Muscle of leg (tissue), 11 donors: ENCODE measurements around the gene MAPKAPK3. TPM values are rescaled to one million over a fixed set of nuclear protein-coding genes. Genes with fewer than 3 reads are reported as not detected.

Experiments
- DNase-seq: peaks from one replicate; pipeline ENCODE4 v3.0.0; 2013
- H3K27ac ChIP-seq: one replicate; pipeline ENCODE4 v1.5.1; 2013; ENCODE audit warnings: mild to moderate bottlenecking, low read length, control low read depth
- H3K27me3 ChIP-seq: one replicate; pipeline ENCODE4 v1.6.1; 2013; ENCODE audit warnings: low read length; ENCODE audit not compliant: control insufficient read depth, insufficient read depth
- H3K36me3 ChIP-seq: one replicate; pipeline ENCODE4 v1.6.1; 2013; ENCODE audit warnings: low read length; ENCODE audit not compliant: control insufficient read depth, insufficient read depth
- H3K4me1 ChIP-seq: one replicate; pipeline ENCODE4 v1.6.1; 2013; ENCODE audit warnings: low read length; ENCODE audit not compliant: control insufficient read depth, insufficient read depth
- H3K4me3 ChIP-seq: one replicate; pipeline ENCODE4 v1.5.1; 2013; ENCODE audit warnings: low read length, control low read depth
- H3K9me3 ChIP-seq: replicated peaks from 2 replicates; pipeline ENCODE4 v1.6.1; 2013; ENCODE audit warnings: low read depth, low read length; ENCODE audit not compliant: control insufficient read depth
- WGBS: methylation state at CpG from one replicate; pipeline ENCODE4 v1.1.5; 2013; ENCODE audit warnings: missing lambda C conversion rate; ENCODE audit not compliant: insufficient coverage; 5-methylcytosine and 5-hydroxymethylcytosine counted together
- polyA plus RNA-seq, 8 donors: library from polyadenylated mRNA; unstranded; fragments of 120-200 nt; gene quantifications; one replicate each; pipeline versions ENCODE4 v1.2.1 to v1.2.3, GENCODE V29; 2013; ENCODE audit warnings: inconsistent platforms in 1 of 8, low replicate concordance in 1 of 8; ENCODE audit not compliant: insufficient read length in 8 of 8, insufficient read depth in 1 of 8
- total RNA-seq: library from RNA; stranded (reverse); fragments of 120-200 nt; gene quantifications from one replicate; pipeline ENCODE4 v1.2.4, GENCODE V29; 2013

Gene MAPKAPK3
- total and polyA plus RNA-seq, 9 donors: 14.2 to 32.6 (median 27.8) TPM

DNA sequence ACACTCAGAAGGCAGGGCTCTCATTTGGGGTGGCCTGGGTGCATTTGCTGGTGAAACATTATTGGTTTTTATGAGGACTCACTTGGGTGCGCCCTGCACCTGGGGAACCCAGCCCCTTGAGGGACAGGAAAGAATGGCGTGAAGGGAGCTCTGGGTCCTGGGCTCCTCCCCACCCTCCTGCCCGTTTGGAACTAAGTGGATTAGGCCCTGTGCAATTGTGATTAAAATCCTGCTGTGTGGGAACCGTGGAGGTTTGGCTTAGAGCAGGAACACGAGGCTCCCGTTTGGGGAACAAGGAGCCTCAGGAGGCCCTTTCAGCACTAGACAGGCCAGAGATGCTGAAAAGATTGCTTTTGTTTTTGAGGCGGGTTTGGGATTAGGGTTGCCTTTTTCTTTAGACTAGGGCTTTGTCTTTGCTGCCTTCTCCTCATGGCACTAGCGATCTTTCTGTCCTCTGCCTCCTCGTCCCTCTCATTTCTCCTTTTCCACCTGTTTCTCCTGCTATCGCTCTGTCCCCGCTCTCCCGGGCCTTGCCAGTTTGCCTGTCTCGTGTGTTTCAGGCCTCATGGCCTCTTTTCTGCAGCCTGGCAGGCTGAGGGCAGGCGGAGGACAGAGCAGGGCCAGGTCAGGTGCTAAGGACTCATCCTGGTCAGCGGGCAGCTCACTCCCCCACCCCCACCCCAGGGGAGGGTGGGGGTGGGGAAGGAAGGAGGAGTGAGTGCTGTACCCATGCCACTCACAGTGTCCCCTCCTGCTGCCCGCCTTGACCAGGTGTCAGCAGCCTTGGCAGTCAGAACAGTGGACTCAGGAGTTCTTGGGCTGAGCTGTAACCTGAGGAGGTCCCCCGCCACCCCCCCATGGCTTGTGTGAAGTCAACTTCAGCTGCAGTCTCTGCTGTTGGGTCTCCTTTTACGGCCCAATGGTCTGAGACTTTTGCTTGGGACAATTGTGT is 8.6 kb downstream of the MAPKAPK3 start:
- no peaks in the 10 kb centered on the region for H3K9me3 ChIP-seq
- DNase-seq: no peak
- no peak overlapping the region for H3K27ac ChIP-seq
- WGBS: 42% methylated on average over 9 of the region's 18 CpGs
- H3K4me1 ChIP-seq: peaks cover 12% of the 10 kb centered on the region
- no peaks in the 10 kb centered on the region for H3K27me3 ChIP-seq
- H3K36me3 ChIP-seq: peaks cover 4% of the 10 kb centered on the region
- H3K4me3 ChIP-seq: no peak overlapping the region

DNA sequence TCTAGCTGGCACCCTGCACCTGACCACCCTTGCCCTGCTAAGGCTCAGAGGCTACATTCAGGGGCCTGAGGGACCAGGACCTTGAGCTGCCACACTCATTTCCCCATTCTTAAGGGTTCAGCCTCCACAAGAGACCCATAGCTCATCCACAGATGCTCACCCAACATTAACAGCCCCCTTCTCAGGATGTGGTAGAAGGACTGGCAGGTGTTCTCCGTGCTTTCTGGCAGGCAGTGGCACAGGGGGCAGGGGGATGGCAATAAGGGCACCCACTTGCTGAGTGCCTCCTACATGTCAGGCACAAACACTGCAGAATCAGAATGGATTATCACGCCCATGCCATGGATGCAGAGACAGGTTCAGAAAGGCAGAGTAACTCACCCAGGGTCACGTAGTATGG is 9.4 kb downstream of the MAPKAPK3 start:
- 96% methylated on average over 3 of the region's 3 CpGs for WGBS
- Histone ChIP-seq H3K27ac (no peak overlapping the region), H3K36me3 (no peaks in the 10 kb centered on the region), H3K27me3 (no peaks in the 10 kb centered on the region), H3K4me1 (peaks cover 12% of the 10 kb centered on the region), H3K9me3 (no peaks in the 10 kb centered on the region), H3K4me3 (no peak overlapping the region)
- DNase-seq: no peak

DNA sequence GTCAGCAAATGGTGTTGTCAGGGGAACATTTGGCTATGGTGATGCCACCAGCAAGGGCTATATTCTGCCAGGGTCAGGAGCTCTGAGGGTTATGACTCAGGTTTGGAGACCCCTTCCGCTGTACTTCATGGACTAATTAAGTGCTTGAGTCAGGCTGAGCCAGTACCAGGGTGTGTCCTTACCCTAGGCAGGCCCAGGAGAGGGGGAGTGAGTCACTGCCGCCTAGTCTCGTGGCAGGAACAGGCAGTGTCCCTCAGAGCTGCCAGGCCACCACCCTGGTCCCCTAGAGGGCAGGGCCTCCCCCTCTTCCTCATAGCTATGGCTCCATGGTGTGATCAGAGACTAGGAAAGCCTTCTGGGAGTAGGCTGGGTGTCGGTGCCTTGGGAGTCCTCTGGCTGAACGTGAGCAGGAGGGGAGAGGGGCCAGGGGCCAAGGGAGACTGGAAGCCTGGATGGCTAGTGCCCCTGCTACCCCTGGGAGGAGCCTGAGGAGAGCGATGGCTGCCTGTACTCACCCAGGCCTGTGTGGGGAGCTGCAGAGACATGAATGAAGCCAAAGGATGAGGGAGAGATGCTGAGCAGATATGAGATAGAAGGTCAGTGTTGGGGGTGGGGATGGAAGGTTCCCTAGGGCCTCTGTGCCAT is 10.6 kb downstream of the MAPKAPK3 start:
- DNase-seq: no peak

DNA sequence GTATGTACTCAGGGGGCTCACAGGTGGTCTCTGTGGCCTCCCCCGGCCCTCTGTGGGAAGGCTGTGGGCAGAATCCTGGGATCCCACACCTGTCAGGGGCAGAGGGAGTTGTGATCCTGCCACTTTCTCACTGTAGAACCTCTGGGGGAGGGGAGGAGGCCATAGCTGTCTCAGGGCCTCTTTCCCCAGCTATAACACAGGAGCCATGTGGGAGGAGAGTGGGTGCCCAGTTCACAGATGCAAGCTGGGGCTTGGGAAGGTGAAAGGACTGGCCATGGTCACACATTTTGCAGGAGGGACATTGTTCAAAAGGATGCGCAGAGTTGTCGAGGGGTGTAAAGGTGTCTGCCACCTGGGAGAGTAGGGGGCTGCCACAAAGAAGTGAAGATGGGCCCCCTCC is 11.7 kb downstream of the MAPKAPK3 start:
- DNase-seq: no peak
- Histone ChIP-seq H3K27me3 (no peaks in the 10 kb centered on the region), H3K4me1 (peaks cover 17% of the 10 kb centered on the region), H3K4me3 (no peak overlapping the region), H3K36me3 (no peaks in the 10 kb centered on the region), H3K27ac (no peak overlapping the region), H3K9me3 (no peaks in the 10 kb centered on the region)
- WGBS: 84% methylated on average over 3 of the region's 3 CpGs

More for the DNA sequence above, 10.6 kb downstream of the MAPKAPK3 start:
- H3K36me3 ChIP-seq: no peaks in the 10 kb centered on the region
- WGBS: 54% methylated on average over 4 of the region's 6 CpGs
- no peak overlapping the region for H3K27ac ChIP-seq
- no peak overlapping the region for H3K4me3 ChIP-seq
- H3K4me1 ChIP-seq: peaks cover 17% of the 10 kb centered on the region
- no peaks in the 10 kb centered on the region for H3K27me3 ChIP-seq
- H3K9me3 ChIP-seq: no peaks in the 10 kb centered on the region

DNA sequence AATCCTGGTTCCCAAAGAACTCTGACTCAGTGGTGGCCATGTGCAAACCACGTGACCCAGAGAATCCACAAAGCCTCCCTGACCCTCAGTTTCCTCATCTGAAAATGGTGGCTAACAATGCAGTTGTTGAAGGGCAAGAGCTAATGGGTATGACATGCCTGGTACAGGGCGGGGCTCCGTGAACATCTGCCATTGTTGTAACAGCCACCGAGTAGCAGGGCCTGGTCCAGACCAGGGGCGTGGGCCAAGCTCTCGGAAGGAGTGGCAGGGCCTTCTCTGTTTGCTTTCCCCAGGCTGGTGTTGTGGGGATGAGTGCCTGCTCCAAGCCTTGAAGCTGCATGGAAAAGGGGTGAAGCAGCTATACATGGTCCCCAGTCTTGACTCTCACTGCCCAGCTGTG is 13.4 kb downstream of the MAPKAPK3 start:
- 86% methylated on average over 5 of the region's 6 CpGs for WGBS
- Histone ChIP-seq H3K36me3 (no peaks in the 10 kb centered on the region), H3K4me1 (peaks cover 12% of the 10 kb centered on the region), H3K27ac (no peak overlapping the region), H3K27me3 (no peaks in the 10 kb centered on the region), H3K9me3 (no peaks in the 10 kb centered on the region), H3K4me3 (no peak overlapping the region)
- no peak for DNase-seq

DNA sequence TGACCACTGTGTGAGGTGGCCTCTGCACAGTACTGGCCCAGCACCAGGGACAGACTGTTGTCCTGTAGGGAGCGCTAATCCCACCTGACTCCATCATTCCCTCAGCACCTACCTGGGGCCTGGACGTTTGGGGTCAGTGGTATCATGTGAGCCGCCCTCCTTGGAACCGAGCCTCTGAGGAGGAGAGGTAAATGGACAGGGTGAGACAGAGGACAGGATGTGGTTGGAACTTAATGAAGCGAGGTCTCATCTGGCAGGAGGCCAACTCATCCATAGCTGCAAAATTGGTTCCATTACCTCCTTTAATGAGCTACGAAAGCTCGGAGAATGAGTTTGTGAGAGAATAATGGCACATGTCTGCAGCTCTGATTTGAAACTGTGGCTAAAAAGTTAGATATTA is 13.9 kb downstream of the MAPKAPK3 start:
- Histone ChIP-seq H3K27ac (no peak overlapping the region), H3K36me3 (no peaks in the 10 kb centered on the region), H3K9me3 (no peaks in the 10 kb centered on the region), H3K4me3 (no peak overlapping the region), H3K4me1 (peaks cover 7% of the 10 kb centered on the region), H3K27me3 (no peaks in the 10 kb centered on the region)
- 71% methylated on average over 1 of the region's 7 CpGs for WGBS
- no peak for DNase-seq

DNA sequence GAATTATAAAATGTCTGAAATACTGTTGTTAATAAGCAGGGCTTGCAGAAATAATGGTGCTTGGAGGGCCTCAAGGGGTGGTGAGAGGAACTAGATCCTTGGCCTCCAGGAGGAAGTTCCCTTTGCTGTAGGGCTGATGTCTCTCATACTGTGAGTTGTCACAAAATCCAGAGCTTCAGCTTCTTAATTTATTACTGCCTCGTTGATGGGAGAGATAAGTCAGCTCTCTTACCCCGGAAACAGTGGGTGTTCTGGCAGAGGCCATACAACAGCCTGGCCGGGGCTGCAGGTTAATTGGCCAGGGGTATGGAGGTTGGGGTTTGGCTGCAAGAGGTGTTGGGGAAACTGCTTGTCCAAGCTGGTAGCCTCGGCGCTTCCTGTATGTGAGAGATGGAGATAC is 15.5 kb downstream of the MAPKAPK3 start:
- no peak for DNase-seq
- no peaks in the 10 kb centered on the region for H3K36me3 ChIP-seq
- H3K27me3 ChIP-seq: no peaks in the 10 kb centered on the region
- WGBS: 34% methylated on average over 5 of the region's 5 CpGs
- no peak overlapping the region for H3K4me3 ChIP-seq
- H3K4me1 ChIP-seq: peaks cover 9% of the 10 kb centered on the region
- no peaks in the 10 kb centered on the region for H3K9me3 ChIP-seq
- no peak overlapping the region for H3K27ac ChIP-seq

DNA sequence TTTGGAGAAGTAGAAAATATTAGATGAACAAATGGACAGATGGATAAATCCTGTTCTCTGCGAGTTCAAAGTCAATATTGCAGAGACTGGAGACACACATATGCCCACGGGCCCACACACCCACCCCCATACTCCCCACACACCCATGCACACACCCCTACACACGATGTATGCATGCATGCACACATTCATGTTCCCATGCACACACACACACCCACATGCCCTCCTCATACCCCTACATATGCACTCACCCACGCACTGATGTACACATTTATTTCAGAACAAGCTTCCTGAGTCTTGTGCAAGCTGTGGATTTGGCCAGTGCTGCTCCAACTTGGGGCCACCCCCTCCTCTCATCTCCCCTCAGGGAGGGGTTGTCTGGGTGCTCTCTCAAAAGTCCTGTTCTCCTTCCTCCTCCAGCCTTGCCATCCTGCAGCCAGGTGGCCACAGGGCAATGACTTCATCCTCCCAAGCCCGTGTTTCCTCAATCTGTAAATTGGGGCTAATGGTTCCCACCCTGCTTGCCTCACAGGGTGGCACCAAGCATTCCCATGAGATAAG is 16.4 kb downstream of the MAPKAPK3 start:
- Histone ChIP-seq H3K27ac (no peak overlapping the region), H3K4me1 (peaks cover 9% of the 10 kb centered on the region), H3K9me3 (no peaks in the 10 kb centered on the region), H3K4me3 (no peak overlapping the region), H3K36me3 (no peaks in the 10 kb centered on the region), H3K27me3 (no peaks in the 10 kb centered on the region)
- no peak for DNase-seq
- 76% methylated on average over 3 of the region's 5 CpGs for WGBS

DNA sequence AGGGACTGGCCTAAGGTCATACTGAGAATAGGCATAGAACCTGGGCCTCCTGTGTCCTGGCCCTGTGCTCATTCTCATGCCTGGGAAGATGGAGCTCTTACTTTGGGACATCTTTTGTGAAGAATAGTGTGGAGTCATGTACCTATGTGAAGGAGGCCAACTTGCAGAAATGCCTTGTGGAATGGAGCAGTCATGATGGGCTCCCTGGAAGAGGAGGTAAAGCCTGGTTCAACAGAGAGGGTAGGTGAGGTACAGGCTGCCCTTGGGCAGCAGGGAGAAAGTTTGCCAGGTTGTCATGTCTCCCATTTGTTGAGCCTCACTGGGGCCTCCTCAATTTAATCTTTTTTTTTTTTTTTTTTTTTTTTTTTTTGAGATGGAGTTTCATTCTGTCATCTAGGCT is 18.1 kb downstream of the MAPKAPK3 start:
- Histone ChIP-seq H3K9me3 (no peaks in the 10 kb centered on the region), H3K4me1 (peaks cover 9% of the 10 kb centered on the region), H3K36me3 (peaks cover 2% of the 10 kb centered on the region), H3K4me3 (no peak overlapping the region), H3K27me3 (no peaks in the 10 kb centered on the region), H3K27ac (no peak overlapping the region)
- no peak for DNase-seq

DNA sequence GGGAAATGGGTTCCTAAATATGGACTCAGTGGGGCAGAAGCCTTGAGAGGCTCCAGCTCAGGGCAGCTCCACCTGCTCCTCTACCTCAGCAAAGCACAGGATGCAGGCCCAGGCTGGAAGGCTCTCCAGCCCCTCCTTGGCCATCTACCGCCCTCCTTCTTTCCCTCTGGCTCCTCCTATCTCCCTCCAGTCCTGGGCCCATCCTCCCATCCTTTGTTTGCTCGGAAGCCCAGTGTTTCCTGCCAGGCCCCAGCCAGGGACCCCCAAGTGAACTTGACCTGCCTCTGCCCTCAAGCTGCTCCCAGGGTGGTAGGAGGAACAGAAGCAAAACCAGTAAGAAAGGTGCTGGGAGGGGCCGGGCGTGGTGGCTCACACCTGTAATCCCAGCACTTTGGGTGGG is 20.1 kb downstream of the MAPKAPK3 start:
- H3K27me3 ChIP-seq: no peaks in the 10 kb centered on the region
- H3K4me3 ChIP-seq: no peak overlapping the region
- H3K4me1 ChIP-seq: peaks cover 4% of the 10 kb centered on the region
- H3K27ac ChIP-seq: no peak overlapping the region
- WGBS: 64% methylated on average over 3 of the region's 4 CpGs
- no peaks in the 10 kb centered on the region for H3K9me3 ChIP-seq
- H3K36me3 ChIP-seq: peaks cover 21% of the 10 kb centered on the region
- DNase-seq: no peak
